Measurements from ENCODE around the gene ZNF580.

Gene ZNF580

GRCh38 chr19:55650602-55651230 lies 9.9 kb downstream of the ZNF580 start:
- no peaks in the 10 kb centered on the region for H3K4me1 ChIP-seq (ENCODE audit: insufficient read depth, poor library complexity, severe bottlenecking)
- H3K36me3 ChIP-seq (ENCODE audit: low read depth), result peaks cover 8% of the 10 kb centered on the region
- H3K27me3 ChIP-seq (ENCODE audit: insufficient read depth, poor library complexity, severe bottlenecking), result no peaks in the 10 kb centered on the region
- no peak overlapping the region for H3K27ac ChIP-seq (ENCODE audit: poor library complexity, severe bottlenecking)
- H3K9me3 ChIP-seq (ENCODE audit: severe bottlenecking), result no peaks in the 10 kb centered on the region
- DNase-seq (ENCODE audit: low spot score), result no peak
- H3K4me3 ChIP-seq (ENCODE audit: severe bottlenecking), result no peak overlapping the region
- no peak for ATAC-seq (ENCODE audit: low read depth)
- TF ChIP-seq, protein P1, sequence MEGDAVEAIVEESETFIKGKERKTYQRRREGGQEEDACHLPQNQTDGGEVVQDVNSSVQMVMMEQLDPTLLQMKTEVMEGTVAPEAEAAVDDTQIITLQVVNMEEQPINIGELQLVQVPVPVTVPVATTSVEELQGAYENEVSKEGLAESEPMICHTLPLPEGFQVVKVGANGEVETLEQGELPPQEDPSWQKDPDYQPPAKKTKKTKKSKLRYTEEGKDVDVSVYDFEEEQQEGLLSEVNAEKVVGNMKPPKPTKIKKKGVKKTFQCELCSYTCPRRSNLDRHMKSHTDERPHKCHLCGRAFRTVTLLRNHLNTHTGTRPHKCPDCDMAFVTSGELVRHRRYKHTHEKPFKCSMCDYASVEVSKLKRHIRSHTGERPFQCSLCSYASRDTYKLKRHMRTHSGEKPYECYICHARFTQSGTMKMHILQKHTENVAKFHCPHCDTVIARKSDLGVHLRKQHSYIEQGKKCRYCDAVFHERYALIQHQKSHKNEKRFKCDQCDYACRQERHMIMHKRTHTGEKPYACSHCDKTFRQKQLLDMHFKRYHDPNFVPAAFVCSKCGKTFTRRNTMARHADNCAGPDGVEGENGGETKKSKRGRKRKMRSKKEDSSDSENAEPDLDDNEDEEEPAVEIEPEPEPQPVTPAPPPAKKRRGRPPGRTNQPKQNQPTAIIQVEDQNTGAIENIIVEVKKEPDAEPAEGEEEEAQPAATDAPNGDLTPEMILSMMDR (IDR thresholded peaks at IDR 0.05; ENCODE audit: poor library complexity, severe bottlenecking), result no peak

DNA sequence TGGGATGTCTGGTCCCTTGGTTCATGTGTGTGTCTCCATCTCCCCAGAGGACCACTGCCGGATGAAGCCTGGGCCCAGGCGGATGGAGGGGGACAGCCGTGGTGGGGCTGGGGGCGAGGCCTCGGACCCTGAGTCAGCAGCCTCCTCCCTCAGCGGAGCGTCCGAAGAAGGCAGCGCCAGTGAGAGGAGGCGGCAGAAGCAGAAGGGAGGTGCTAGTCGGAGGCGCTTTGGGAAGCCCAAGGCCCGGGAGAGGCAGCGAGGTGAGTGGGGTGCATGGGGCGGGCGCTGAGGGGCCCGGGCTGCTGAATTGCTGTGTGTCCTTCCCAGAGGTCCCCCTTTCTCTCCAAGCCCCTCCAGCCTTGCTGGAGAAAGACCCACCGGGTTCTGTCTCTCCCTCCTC lies 10.4 kb downstream of the ZNF580 start:
- H3K27me3 ChIP-seq (ENCODE audit: insufficient read depth, poor library complexity, severe bottlenecking), result no peaks in the 10 kb centered on the region
- H3K9me3 ChIP-seq (ENCODE audit: severe bottlenecking), result no peaks in the 10 kb centered on the region
- peak; percentile 54 for DNase-seq (ENCODE audit: low spot score)
- ATAC-seq (ENCODE audit: low read depth), result no peak
- TF ChIP-seq, protein P1 (IDR thresholded peaks at IDR 0.05; ENCODE audit: poor library complexity, severe bottlenecking), result no peak
- H3K27ac ChIP-seq (ENCODE audit: poor library complexity, severe bottlenecking), result no peak overlapping the region
- H3K4me1 ChIP-seq (ENCODE audit: insufficient read depth, poor library complexity, severe bottlenecking), result no peaks in the 10 kb centered on the region
- H3K36me3 ChIP-seq (ENCODE audit: low read depth), result peaks cover 13% of the 10 kb centered on the region
- H3K4me3 ChIP-seq (ENCODE audit: severe bottlenecking), result no peak overlapping the region

DNA sequence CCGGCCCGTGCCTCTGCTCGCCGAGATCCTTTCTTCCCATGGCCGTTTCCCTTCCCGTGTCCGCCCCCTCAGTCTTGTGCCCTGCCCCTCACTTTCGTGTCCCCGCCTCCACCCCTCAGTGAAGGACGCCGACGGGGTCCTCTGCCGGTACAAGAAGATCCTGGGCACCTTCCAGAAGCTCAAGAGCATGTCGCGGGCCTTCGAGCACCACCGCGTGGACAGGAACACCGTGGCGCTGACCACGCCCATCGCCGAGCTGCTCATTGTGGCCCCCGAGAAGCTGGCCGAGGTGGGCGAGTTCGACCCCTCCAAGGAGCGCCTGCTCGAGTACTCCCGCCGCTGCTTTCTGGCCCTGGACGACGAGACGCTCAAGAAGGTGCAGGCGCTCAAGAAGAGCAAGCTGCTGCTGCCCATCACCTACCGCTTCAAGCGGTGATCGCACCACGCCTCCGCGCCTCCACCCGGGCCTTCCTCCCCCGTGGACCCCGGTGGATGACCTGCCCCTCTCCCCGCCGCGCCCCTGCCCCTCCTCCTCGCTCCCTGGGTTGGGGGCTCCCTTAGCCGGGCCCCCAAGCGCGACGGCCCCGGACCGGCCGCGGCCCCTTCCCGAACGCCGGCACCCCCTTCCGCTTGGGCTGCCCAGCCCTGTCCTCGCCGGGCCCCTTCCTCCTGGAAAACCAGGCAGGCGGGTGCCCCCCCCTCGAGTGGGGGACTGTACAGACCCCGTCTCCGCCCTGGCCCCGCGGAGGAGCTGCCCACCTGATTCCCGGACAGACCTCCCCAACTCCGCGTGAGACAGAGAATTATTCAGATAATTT lies 11.7 kb downstream of the ZNF580 start:
- TF ChIP-seq, protein P1 (IDR thresholded peaks at IDR 0.05; ENCODE audit: poor library complexity, severe bottlenecking), result no peak
- DNase-seq (ENCODE audit: low spot score), result peak; percentile 67
- no peaks in the 10 kb centered on the region for H3K27me3 ChIP-seq (ENCODE audit: insufficient read depth, poor library complexity, severe bottlenecking)
- H3K36me3 ChIP-seq (ENCODE audit: low read depth), result peaks cover 13% of the 10 kb centered on the region
- H3K9me3 ChIP-seq (ENCODE audit: severe bottlenecking), result no peaks in the 10 kb centered on the region
- no peak overlapping the region for H3K27ac ChIP-seq (ENCODE audit: poor library complexity, severe bottlenecking)
- no peak overlapping the region for H3K4me3 ChIP-seq (ENCODE audit: severe bottlenecking)
- H3K4me1 ChIP-seq (ENCODE audit: insufficient read depth, poor library complexity, severe bottlenecking), result no peaks in the 10 kb centered on the region
- ATAC-seq (ENCODE audit: low read depth), result no peak

DNA sequence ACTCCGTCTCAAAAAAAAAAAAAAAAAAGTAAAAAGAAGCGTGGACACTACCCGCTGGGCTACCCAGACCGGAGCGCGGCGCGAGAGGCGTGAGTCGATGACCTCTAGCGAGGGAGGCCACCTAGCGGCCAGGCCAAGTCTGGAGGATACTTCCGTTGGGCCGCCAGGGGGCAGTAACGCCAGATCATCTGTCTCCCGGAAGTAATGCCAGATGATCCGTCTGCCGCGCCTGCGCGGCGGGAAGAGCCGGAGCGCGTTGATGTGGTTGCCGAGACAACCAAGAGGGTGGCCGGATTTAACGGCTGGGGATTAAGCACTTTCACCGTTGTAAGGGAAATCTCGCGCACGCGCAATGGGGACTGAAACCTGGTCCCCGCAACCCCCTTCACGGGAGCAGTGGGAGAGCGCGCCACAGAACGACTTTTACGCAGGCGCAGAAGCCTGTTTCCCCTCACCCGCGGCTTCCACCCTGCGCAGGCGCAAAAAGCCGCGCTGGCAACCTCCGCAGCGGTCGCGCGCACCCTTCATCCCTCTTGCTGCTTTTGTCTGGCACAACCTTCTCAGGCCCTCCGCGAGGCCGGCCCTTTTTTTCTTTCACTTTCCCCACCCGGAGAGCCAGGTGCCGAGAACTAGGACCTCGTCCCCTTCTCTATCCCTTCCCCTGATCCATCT lies 13.0 kb downstream of the ZNF580 start:
- Histone ChIP-seq H3K4me3 (ENCODE audit: severe bottlenecking) (peak overlapping the region; percentile 78), H3K36me3 (ENCODE audit: low read depth) (peaks cover 15% of the 10 kb centered on the region), H3K27ac (ENCODE audit: poor library complexity, severe bottlenecking) (peak overlapping the region; percentile 93), H3K9me3 (ENCODE audit: severe bottlenecking) (no peaks in the 10 kb centered on the region), H3K4me1 (ENCODE audit: insufficient read depth, poor library complexity, severe bottlenecking) (peaks cover 4% of the 10 kb centered on the region), H3K27me3 (ENCODE audit: insufficient read depth, poor library complexity, severe bottlenecking) (no peaks in the 10 kb centered on the region)
- ATAC-seq (ENCODE audit: low read depth) (peak; percentile 43), DNase-seq (ENCODE audit: low spot score) (peak; percentile 96)
- TF ChIP-seq, protein P1 (IDR thresholded peaks at IDR 0.05; ENCODE audit: poor library complexity, severe bottlenecking), result peak; percentile 99

All from RWPE2 (cell line).